HepG2 (cell line): ENCODE data around the gene TBC1D14. TPM values are rescaled to one million over a fixed set of nuclear protein-coding genes. Genes with fewer than 3 reads are reported as not detected.
A peak's percentile ranks its signal among the peaks of the same experiment; 100 is the strongest.

Source experiments
- EZH2 ChIP-seq: conservative IDR thresholded peaks from 2 replicates; pipeline ENCODE4 v1.6.1; 2012; ENCODE audit warnings: mild to moderate bottlenecking, low read depth, low read length, moderate library complexity
- HIVEP1 ChIP-seq: sonication (generic); formaldehyde crosslinking; IDR thresholded peaks from 2 replicates; pipeline ENCODE4 v1.4.0; 2020; ENCODE audit warnings: mild to moderate bottlenecking, missing genetic modification reagents
- NAIF1 ChIP-seq: sonication (generic); formaldehyde crosslinking; IDR thresholded peaks from 2 replicates; pipeline ENCODE4 v1.5.0; 2020; ENCODE audit warnings: mild to moderate bottlenecking, missing genetic modification reagents, borderline replicate concordance
- RBM22 ChIP-seq: fragments of 200-400 bp; formaldehyde crosslinking; optimal IDR thresholded peaks from 2 replicates; pipeline ENCODE3; 2017; ENCODE audit warnings: mild to moderate bottlenecking, low read length, moderate library complexity
- RELA ChIP-seq: sonication (generic); formaldehyde crosslinking; IDR thresholded peaks from 2 replicates; pipeline ENCODE4 v1.4.0; 2020; ENCODE audit warnings: missing genetic modification reagents
- RFX5 ChIP-seq: IDR thresholded peaks from 2 replicates; pipeline ENCODE4 v1.6.1; 2011; ENCODE audit warnings: low read depth, low read length, improper control_type of control experiment
- SSRP1 ChIP-seq: IDR thresholded peaks from 2 replicates; pipeline ENCODE4 v1.6.1; 2016; ENCODE audit warnings: control low read depth
- ZFP82 ChIP-seq: sonication (generic); formaldehyde crosslinking; IDR thresholded peaks from 2 replicates; pipeline ENCODE4 v1.5.1; 2020; ENCODE audit warnings: mild to moderate bottlenecking, missing genetic modification reagents, borderline replicate concordance
- ZNF33A ChIP-seq: sonication (generic); formaldehyde crosslinking; IDR thresholded peaks from 2 replicates; pipeline ENCODE4 v1.5.1; 2020; ENCODE audit warnings: missing genetic modification reagents, mild to moderate bottlenecking, moderate library complexity, borderline replicate concordance
- ZNF607 ChIP-seq: sonication (generic); formaldehyde crosslinking; IDR thresholded peaks from 2 replicates; pipeline ENCODE4 v1.5.1; 2020; ENCODE audit warnings: missing genetic modification reagents, mild to moderate bottlenecking, borderline replicate concordance
- ZNF619 ChIP-seq: sonication (generic); formaldehyde crosslinking; IDR thresholded peaks from 2 replicates; pipeline ENCODE4 v1.4.0; 2020; ENCODE audit warnings: mild to moderate bottlenecking, missing genetic modification reagents
- ZNF746 ChIP-seq: sonication (generic); formaldehyde crosslinking; IDR thresholded peaks from 2 replicates; pipeline ENCODE4 v1.8.0; 2022; ENCODE audit warnings: mild to moderate bottlenecking, missing genetic modification reagents
- polyA plus RNA-seq, 8 experiments: library from polyadenylated mRNA; depleted of rRNA in 3 of 8; stranded (reverse) in 7 of 8; unstranded in 1 of 8; fragments of >200 nt; fragmentation: Illumina TruSeq in 4 of 8; extraction: Trizol in 4 of 8; gene quantifications; 2 replicates each; pipeline versions ENCODE4 v1.2.1 to v1.2.3, GENCODE V29; 2011 to 2016; ENCODE audit warnings: low read depth in 4 of 8, missing spikeins in 1 of 8, mixed read lengths in 1 of 8; ENCODE audit not compliant: insufficient read depth in 1 of 8
- total RNA-seq, 5 experiments: library from RNA; depleted of rRNA; stranded (reverse); fragments of >200 nt; fragmentation: Illumina TruSeq; extraction: Trizol; gene quantifications; 2 replicates each; pipeline ENCODE4 v1.2.3, GENCODE V29; 2016; ENCODE audit warnings: low read depth in 1 of 5
- TF ChIP-seq, protein P1 (sequence below): sonication (generic); formaldehyde crosslinking; IDR thresholded peaks from 2 replicates; pipeline ENCODE4 v1.8.0; 2022; ENCODE audit warnings: mild to moderate bottlenecking, missing genetic modification reagents; ENCODE audit not compliant: insufficient replicate concordance
- TF ChIP-seq, protein P2 (sequence below): sonication (generic); formaldehyde crosslinking; IDR thresholded peaks from 2 replicates; pipeline ENCODE4 v1.9.0; 2021; ENCODE audit warnings: missing genetic modification reagents, borderline replicate concordance
- TF ChIP-seq, protein P3 (sequence below), 2 experiments: sonication (generic) in 1 of 2; formaldehyde crosslinking in 1 of 2; IDR thresholded peaks; 2 replicates each; pipeline versions ENCODE4 v1.4.0 to v1.6.1; 2016 to 2020; ENCODE audit warnings: borderline replicate concordance in 1 of 2, low read depth in 1 of 2, mild to moderate bottlenecking in 1 of 2, missing genetic modification reagents in 1 of 2
- TF ChIP-seq, protein P4 (sequence below): sonication (generic); formaldehyde crosslinking; IDR thresholded peaks from 2 replicates; pipeline ENCODE4 v1.5.1; 2020; ENCODE audit warnings: missing genetic modification reagents, mild to moderate bottlenecking, borderline replicate concordance
- TF ChIP-seq, protein P5 (sequence below): sonication (generic); formaldehyde crosslinking; IDR thresholded peaks from 2 replicates; pipeline ENCODE4 v1.5.1; 2020; ENCODE audit warnings: missing genetic modification reagents, mild to moderate bottlenecking, borderline replicate concordance

The TBC1D14 gene
- total and polyA plus RNA-seq, 2 of the 13 experiments (the other 11 are each of a cell fraction or from before 2014, with no cell fraction given) = 29.5 to 46.5 TPM

DNA sequence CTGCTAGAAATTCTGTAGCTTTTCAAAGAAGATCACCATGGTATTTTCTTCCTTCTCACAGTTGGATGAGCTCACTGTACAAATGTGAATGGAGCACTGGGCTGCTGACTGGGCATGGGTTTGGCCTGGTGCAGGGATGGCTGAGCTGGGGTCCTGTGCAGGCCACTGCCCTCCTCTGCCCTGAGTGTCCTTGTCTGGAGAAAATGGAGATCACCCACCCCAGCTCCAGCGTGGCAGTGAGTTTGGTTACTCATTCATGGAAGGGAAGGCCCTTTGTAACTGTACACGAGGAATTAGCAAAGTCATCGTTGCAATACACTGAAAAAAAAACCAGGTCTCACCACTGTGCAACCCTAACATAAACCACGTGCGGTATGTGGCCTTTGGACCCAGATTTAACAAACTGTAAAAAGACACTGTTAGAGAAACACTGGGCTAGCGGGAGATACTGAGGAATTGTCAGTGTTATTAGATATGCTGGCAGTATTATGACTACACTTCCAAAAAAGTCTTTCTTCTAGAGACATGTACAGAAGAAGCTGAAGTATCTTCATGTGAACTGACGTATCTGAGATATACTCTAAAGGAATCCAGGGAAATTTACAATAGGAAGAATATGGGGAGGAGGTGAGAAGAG, 16.1 kb upstream of the TBC1D14 start (continued):
- TF ChIP-seq ZNF746 (CRISPR knock-in tag) = peak; percentile 78; the same call in 1 of the 2 replicates
- TF ChIP-seq RBM22 = peak; percentile 25
- TF ChIP-seq ZNF619 (CRISPR knock-in tag) = no peak
- 0 out of 2 replicates have a peak, but pooled peaks have one; percentile 19 for TF ChIP-seq NAIF1 (CRISPR knock-in tag)
- TF ChIP-seq, protein P1, sequence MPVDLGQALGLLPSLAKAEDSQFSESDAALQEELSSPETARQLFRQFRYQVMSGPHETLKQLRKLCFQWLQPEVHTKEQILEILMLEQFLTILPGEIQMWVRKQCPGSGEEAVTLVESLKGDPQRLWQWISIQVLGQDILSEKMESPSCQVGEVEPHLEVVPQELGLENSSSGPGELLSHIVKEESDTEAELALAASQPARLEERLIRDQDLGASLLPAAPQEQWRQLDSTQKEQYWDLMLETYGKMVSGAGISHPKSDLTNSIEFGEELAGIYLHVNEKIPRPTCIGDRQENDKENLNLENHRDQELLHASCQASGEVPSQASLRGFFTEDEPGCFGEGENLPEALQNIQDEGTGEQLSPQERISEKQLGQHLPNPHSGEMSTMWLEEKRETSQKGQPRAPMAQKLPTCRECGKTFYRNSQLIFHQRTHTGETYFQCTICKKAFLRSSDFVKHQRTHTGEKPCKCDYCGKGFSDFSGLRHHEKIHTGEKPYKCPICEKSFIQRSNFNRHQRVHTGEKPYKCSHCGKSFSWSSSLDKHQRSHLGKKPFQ = peak; percentile 28
- TF ChIP-seq HIVEP1 (CRISPR knock-in tag) = no peak
- no peak for TF ChIP-seq RELA
- no peak for TF ChIP-seq EZH2
- TF ChIP-seq, protein P2, sequence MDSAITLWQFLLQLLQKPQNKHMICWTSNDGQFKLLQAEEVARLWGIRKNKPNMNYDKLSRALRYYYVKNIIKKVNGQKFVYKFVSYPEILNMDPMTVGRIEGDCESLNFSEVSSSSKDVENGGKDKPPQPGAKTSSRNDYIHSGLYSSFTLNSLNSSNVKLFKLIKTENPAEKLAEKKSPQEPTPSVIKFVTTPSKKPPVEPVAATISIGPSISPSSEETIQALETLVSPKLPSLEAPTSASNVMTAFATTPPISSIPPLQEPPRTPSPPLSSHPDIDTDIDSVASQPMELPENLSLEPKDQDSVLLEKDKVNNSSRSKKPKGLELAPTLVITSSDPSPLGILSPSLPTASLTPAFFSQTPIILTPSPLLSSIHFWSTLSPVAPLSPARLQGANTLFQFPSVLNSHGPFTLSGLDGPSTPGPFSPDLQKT = no peak
- no peak for TF ChIP-seq ZNF33A
- TF ChIP-seq SSRP1 (CRISPR knock-in tag) = peak; percentile 32; the same call in 1 of the 2 replicates
- TF ChIP-seq, protein P3, sequence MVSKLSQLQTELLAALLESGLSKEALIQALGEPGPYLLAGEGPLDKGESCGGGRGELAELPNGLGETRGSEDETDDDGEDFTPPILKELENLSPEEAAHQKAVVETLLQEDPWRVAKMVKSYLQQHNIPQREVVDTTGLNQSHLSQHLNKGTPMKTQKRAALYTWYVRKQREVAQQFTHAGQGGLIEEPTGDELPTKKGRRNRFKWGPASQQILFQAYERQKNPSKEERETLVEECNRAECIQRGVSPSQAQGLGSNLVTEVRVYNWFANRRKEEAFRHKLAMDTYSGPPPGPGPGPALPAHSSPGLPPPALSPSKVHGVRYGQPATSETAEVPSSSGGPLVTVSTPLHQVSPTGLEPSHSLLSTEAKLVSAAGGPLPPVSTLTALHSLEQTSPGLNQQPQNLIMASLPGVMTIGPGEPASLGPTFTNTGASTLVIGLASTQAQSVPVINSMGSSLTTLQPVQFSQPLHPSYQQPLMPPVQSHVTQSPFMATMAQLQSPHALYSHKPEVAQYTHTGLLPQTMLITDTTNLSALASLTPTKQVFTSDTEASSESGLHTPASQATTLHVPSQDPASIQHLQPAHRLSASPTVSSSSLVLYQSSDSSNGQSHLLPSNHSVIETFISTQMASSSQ (IDR thresholded peaks at IDR 0.05; ENCODE audit: low read depth) = peak; percentile 93
- TF ChIP-seq, protein P3 (CRISPR knock-in tag; IDR thresholded peaks at IDR 0.05; ENCODE audit: borderline replicate concordance) = peak; percentile 98
- TF ChIP-seq, protein P4, sequence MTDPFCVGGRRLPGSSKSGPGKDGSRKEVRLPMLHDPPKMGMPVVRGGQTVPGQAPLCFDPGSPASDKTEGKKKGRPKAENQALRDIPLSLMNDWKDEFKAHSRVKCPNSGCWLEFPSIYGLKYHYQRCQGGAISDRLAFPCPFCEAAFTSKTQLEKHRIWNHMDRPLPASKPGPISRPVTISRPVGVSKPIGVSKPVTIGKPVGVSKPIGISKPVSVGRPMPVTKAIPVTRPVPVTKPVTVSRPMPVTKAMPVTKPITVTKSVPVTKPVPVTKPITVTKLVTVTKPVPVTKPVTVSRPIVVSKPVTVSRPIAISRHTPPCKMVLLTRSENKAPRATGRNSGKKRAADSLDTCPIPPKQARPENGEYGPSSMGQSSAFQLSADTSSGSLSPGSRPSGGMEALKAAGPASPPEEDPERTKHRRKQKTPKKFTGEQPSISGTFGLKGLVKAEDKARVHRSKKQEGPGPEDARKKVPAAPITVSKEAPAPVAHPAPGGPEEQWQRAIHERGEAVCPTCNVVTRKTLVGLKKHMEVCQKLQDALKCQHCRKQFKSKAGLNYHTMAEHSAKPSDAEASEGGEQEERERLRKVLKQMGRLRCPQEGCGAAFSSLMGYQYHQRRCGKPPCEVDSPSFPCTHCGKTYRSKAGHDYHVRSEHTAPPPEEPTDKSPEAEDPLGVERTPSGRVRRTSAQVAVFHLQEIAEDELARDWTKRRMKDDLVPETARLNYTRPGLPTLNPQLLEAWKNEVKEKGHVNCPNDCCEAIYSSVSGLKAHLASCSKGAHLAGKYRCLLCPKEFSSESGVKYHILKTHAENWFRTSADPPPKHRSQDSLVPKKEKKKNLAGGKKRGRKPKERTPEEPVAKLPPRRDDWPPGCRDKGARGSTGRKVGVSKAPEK (CRISPR knock-in tag) = 0 out of 2 replicates have a peak, but pooled peaks have one; percentile 27
- peak; percentile 99 for TF ChIP-seq ZFP82
- TF ChIP-seq ZNF607 = peak; percentile 42; the same call in 1 of the 2 replicates
- TF ChIP-seq, protein P5, sequence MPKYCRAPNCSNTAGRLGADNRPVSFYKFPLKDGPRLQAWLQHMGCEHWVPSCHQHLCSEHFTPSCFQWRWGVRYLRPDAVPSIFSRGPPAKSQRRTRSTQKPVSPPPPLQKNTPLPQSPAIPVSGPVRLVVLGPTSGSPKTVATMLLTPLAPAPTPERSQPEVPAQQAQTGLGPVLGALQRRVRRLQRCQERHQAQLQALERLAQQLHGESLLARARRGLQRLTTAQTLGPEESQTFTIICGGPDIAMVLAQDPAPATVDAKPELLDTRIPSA (CRISPR knock-in tag) = no peak
- 0 out of 2 replicates have a peak, but pooled peaks have one; percentile 21 for TF ChIP-seq RFX5
